Neural crest cell (in vitro differentiated cells): Measurements from ENCODE around the gene PCYT2. TPM values are rescaled to one million over a fixed set of nuclear protein-coding genes. Genes with fewer than 3 reads are reported as not detected.

ENCODE experiments used
- DNase-seq: peaks from one replicate; pipeline ENCODE4 v3.0.0; 2021; ENCODE audit warnings: low read depth, mixed read lengths, low spot score
- H3K27ac Mint-ChIP-seq: one replicate; pipeline ENCODE4 v1.8.0; 2021; ENCODE audit warnings: mild to moderate bottlenecking, mixed read lengths; ENCODE audit not compliant: unreplicated experiment
- H3K27me3 Mint-ChIP-seq: 2 replicates; pipeline ENCODE4 v1.8.0; 2021; ENCODE audit warnings: low read depth, mild to moderate bottlenecking, mixed read lengths
- H3K36me3 Mint-ChIP-seq: 2 replicates; pipeline ENCODE4 v1.8.0; 2021; ENCODE audit warnings: low read depth, mild to moderate bottlenecking, mixed read lengths
- H3K4me1 Mint-ChIP-seq: 2 replicates; pipeline ENCODE4 v1.8.0; 2021; ENCODE audit warnings: mixed read lengths
- H3K4me3 Mint-ChIP-seq: one replicate; pipeline ENCODE4 v1.8.0; 2021; ENCODE audit warnings: mild to moderate bottlenecking, mixed read lengths
- H3K9me3 Mint-ChIP-seq: 2 replicates; pipeline ENCODE4 v1.8.0; 2021; ENCODE audit warnings: mixed read lengths
- total RNA-seq: library from RNA; stranded (reverse); gene quantifications from 2 replicates; pipeline ENCODE4 v1.2.1, GENCODE V29; 2021
- TF ChIP-seq, protein P1 (sequence below): fragments of 200-600 bp; sonication (generic); conservative IDR thresholded peaks from 2 replicates; pipeline ENCODE4 v1.5.0; 2021; ENCODE audit warnings: antibody characterized with exemption, mild to moderate bottlenecking

Gene PCYT2
- total RNA-seq, 1 donor from 2014 or later, result 92.4 TPM

DNA sequence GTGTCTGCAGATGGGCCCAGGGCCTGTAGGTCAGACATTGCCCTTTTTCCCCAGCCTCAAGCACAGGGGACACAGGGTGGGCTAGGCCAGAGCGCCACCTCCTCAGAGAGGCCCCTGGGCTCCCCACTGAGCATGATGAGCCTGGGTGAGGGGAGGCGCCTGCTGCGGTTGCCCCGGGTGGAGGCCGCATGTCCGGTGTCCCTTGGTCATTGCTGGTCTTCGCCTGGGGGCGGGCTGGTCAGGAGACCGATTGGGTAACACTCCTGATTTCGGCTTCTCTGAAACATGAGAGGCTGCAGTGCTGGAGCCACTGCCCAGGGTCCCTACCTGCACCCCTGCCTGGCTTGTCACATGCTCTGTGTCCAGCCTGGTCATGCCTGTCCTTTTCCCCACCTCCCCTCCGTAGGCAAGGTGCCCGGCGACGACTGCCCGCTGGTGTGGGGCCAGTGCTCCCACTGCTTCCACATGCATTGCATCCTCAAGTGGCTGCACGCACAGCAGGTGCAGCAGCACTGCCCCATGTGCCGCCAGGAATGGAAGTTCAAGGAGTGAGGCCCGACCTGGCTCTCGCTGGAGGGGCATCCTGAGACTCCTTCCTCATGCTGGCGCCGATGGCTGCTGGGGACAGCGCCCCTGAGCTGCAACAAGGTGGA, 11.6 kb downstream of the PCYT2 start:
- peaks cover 15% of the 10 kb centered on the region for H3K4me1 Mint-ChIP-seq
- no peaks in the 10 kb centered on the region for H3K9me3 Mint-ChIP-seq
- no peak overlapping the region for H3K27ac Mint-ChIP-seq
- TF ChIP-seq, protein P1, sequence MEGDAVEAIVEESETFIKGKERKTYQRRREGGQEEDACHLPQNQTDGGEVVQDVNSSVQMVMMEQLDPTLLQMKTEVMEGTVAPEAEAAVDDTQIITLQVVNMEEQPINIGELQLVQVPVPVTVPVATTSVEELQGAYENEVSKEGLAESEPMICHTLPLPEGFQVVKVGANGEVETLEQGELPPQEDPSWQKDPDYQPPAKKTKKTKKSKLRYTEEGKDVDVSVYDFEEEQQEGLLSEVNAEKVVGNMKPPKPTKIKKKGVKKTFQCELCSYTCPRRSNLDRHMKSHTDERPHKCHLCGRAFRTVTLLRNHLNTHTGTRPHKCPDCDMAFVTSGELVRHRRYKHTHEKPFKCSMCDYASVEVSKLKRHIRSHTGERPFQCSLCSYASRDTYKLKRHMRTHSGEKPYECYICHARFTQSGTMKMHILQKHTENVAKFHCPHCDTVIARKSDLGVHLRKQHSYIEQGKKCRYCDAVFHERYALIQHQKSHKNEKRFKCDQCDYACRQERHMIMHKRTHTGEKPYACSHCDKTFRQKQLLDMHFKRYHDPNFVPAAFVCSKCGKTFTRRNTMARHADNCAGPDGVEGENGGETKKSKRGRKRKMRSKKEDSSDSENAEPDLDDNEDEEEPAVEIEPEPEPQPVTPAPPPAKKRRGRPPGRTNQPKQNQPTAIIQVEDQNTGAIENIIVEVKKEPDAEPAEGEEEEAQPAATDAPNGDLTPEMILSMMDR, result no peak
- H3K36me3 Mint-ChIP-seq, result peaks cover 3% of the 10 kb centered on the region
- no peak for DNase-seq
- peak overlapping the region; percentile 50 for H3K4me3 Mint-ChIP-seq
- peaks cover 14% of the 10 kb centered on the region for H3K27me3 Mint-ChIP-seq

DNA sequence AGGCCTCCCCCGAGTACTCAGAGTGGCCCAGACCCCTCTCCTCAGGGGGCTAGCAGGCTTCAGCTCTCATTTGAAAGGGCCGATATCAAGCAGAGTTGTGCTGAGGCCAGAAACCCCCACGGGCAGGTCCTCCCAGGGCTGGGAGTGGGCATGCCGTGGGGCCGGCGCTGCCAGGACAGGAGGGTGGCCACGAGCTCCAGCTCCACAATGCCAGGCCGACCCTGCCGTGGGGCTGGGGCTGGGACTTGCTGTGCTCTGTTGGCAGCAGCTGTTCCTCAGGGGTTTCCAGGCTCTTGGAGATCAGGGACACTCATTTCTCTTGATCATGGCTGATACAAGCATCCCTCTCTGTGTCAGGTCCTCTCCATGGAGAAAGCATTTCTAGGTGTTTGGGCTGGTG, 12.3 kb downstream of the PCYT2 start:
- Mint-ChIP-seq H3K9me3 (no peaks in the 10 kb centered on the region), H3K4me1 (peaks cover 15% of the 10 kb centered on the region), H3K27me3 (peaks cover 14% of the 10 kb centered on the region), H3K27ac (no peak overlapping the region), H3K4me3 (no peak overlapping the region), H3K36me3 (peaks cover 3% of the 10 kb centered on the region)
- TF ChIP-seq, protein P1, result no peak
- no peak for DNase-seq

DNA sequence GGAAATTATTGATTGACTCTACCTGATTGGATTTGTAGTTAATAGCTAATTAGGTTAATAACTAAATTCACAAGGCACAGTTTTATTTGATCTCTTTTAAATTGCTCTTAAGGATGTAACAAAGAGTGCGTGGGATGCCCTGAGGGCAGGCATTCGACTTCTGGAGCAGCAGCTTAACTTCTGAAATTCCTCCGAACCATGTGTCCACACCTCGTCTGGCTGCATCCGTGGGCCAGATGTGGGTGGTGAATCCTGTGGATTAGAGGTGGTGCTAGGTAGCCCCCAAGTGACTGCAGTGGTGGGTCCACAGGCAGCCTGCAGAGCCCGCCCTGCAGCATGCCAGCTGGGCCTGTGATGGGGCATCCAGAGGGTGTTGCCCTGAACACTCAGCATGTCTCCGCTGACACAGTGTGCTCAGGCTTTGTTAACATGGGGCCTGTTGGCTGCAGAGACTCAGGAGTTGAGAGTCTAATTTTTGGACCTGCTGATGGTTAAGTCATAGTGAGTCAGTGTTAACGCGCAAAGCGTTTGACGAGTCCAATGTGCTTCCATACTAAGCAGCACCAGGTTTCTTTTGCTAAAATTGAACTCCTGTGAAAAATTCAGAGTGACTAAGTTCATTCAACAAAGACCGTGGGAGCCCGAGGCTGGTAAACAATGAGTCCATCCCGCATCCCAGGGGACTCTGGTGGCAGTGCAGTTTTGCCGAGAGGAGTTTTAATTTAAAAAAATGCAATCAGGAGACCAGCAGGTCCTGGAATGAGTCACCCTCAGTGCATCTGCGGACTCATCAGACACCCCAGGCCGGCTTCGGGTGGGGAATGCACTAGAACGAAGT, 13.0 kb downstream of the PCYT2 start:
- H3K27ac Mint-ChIP-seq, result no peak overlapping the region
- H3K9me3 Mint-ChIP-seq, result no peaks in the 10 kb centered on the region
- peaks cover 10% of the 10 kb centered on the region for H3K27me3 Mint-ChIP-seq
- peaks cover 3% of the 10 kb centered on the region for H3K36me3 Mint-ChIP-seq
- H3K4me1 Mint-ChIP-seq, result peaks cover 15% of the 10 kb centered on the region
- DNase-seq, result no peak
- TF ChIP-seq, protein P1, result no peak
- peak overlapping the region; percentile 27 for H3K4me3 Mint-ChIP-seq

DNA sequence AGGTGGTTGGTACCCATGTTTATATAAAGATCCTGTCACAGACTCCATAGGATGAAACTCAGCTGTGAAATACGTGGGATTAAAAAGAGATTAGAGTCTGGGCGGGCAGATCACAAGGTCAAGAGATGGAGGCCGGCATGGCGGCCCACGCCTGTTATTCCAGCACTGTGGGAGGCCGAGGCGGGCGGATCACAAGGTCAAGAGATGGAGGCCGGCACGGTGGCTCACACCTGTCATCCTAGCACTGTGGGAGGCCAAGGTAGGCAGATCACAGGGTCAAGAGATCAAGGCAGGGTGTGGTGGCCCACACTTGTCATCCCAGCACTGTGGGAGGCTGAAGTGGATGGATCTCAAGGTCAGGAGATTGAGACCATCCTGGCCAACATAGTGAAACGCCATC, 15.8 kb downstream of the PCYT2 start:
- Mint-ChIP-seq H3K4me3 (peak overlapping the region; percentile 44), H3K36me3 (peaks cover 5% of the 10 kb centered on the region)
- no peak for DNase-seq

DNA sequence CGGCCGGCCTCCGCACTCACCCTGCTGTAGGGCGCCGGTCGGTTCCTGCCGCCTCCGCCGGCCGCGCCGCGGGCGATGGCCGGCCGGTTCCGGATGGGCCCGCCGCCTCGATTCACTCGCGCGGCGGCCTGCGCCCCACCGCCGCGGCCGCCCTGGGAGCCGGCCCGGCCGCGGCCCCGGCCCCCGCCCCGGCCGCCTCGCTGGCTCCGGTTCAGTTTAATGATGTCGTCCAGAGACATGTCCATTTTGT, 20.0 kb downstream of the PCYT2 start:
- H3K4me1 Mint-ChIP-seq, result peaks cover 7% of the 10 kb centered on the region
- no peaks in the 10 kb centered on the region for H3K27me3 Mint-ChIP-seq
- H3K27ac Mint-ChIP-seq, result peak overlapping the region; percentile 98
- H3K9me3 Mint-ChIP-seq, result no peaks in the 10 kb centered on the region
- H3K4me3 Mint-ChIP-seq, result peak overlapping the region; percentile 93
- H3K36me3 Mint-ChIP-seq, result peaks cover 17% of the 10 kb centered on the region
- TF ChIP-seq, protein P1, result no peak
- no peak for DNase-seq

More for the DNA sequence above, 15.8 kb downstream of the PCYT2 start:
- Mint-ChIP-seq H3K9me3 (no peaks in the 10 kb centered on the region), H3K27ac (no peak overlapping the region), H3K27me3 (peaks cover 2% of the 10 kb centered on the region), H3K4me1 (peaks cover 9% of the 10 kb centered on the region)
- TF ChIP-seq, protein P1, result no peak
